ENCODE measurements around the gene TRIM42. TPM values are rescaled to one million over a fixed set of nuclear protein-coding genes. Genes with fewer than 3 reads are reported as not detected.

TRIM42 gene
- total RNA-seq, 1 donor from 2014 or later = not detected

- Mint-ChIP-seq H3K4me1 (ENCODE audit: low read depth, unreplicated experiment) (no peaks in the 10 kb centered on the region), H3K27ac (ENCODE audit: unreplicated experiment) (no peak overlapping the region), H3K9me3 (ENCODE audit: unreplicated experiment) (no peaks in the 10 kb centered on the region), H3K36me3 (ENCODE audit: unreplicated experiment) (no peaks in the 10 kb centered on the region), H3K27me3 (ENCODE audit: unreplicated experiment) (peaks cover 3% of the 10 kb centered on the region), H3K4me3 (ENCODE audit: unreplicated experiment) (no peak overlapping the region)
- DNase-seq = no peak
- TF ChIP-seq CTCF (IDR thresholded peaks at IDR 0.05; ENCODE audit: partially characterized antibody, unreplicated experiment) = no peak
Observed at GRCh38 chr3:140748903-140749302, 71.0 kb downstream of the TRIM42 start.

Data from glutamatergic neuron (in vitro differentiated cells).